ENCODE data around the gene S1PR5.

Gene S1PR5

DNA sequence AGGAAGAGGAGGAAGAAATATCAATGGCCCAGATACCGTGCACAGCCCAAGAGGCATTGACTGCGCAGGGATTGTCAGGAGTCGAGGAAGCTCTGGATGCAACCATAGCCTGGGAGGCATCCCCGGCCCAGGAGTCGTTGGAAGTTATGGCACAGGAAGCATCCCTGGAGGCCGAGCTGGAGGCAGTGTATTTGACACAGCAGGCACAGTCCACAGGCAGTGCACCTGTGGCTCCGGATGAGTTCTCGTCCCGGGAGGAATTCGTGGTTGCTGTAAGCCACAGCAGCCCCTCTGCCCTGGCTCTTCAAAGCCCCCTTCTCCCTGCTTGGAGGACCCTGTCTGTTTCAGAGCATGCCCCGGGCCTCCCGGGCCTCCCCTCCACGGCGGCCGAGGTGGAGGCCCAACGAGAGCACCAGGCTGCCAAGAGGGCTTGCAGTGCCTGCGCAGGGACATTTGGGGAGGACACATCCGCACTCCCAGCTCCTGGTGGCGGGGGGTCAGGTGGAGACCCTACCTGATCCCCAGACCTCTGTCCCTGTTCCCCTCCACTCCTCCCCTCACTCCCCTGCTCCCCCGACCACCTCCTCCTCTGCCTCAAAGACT is 50.0 kb downstream of the S1PR5 start:
- no peak for DNase-seq (ENCODE audit: low read depth)

DNA sequence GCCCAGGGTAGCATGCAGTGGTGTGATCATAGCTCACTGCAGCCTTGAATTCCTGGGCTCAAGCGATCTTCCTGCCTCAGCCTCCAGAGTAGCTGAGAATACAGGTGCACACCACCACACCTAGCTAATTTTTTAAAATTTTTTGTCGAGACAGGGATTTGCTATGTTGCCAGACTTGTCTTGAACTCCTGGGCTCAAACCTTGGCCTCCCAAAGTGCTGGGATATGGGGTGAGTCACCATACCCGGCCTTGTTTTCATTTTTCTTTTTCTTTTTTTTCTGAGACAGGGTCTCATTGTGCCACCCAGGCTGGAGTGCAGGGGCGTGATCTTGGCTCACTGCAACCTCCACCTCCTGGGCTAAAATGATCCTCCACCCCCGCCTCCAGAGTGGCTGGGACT is 52.8 kb downstream of the S1PR5 start:
- no peak for DNase-seq (ENCODE audit: low read depth)
